ENCODE data around the gene HOXD8.

The HOXD8 gene

DNA sequence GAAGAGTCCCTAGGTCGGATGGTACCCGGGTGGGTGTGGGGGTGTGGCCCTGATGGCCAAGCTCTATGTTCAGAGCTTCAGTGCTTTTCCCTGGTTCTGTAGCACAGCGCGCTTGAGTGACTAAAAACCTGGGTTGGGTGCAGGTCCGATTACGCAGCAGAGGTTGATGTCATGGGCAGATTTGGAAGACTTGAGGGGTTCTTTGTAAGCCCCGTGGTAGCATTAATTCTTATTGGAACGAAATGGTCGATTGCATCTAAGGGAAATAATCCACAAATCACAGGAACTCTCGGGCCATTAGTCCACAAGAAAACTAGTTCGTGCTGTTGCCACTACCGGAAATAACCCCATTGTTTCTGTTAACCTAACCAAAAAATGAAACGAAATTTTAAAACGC, 9.0 kb downstream of the HOXD8 start:
- TF ChIP-seq SIN3A (IDR thresholded peaks at IDR 0.05; ENCODE audit: borderline replicate concordance, insufficient read depth, low read length) (no peak), TAF1 (IDR thresholded peaks at IDR 0.05; ENCODE audit: borderline replicate concordance, insufficient read depth, low read length) (no peak), POLR2AphosphoS5 (IDR thresholded peaks at IDR 0.05; ENCODE audit: low read depth, low read length) (no peak), FOXP2 (optimal IDR thresholded peaks at IDR 0.05; ENCODE audit: borderline replicate concordance, extremely low read depth, extremely low read length, insufficient read depth) (no peak), REST (IDR thresholded peaks at IDR 0.05; ENCODE audit: insufficient read depth in 1 of 2, low read depth in 2 of 2, low read length in 2 of 2) (no peak)

DNA sequence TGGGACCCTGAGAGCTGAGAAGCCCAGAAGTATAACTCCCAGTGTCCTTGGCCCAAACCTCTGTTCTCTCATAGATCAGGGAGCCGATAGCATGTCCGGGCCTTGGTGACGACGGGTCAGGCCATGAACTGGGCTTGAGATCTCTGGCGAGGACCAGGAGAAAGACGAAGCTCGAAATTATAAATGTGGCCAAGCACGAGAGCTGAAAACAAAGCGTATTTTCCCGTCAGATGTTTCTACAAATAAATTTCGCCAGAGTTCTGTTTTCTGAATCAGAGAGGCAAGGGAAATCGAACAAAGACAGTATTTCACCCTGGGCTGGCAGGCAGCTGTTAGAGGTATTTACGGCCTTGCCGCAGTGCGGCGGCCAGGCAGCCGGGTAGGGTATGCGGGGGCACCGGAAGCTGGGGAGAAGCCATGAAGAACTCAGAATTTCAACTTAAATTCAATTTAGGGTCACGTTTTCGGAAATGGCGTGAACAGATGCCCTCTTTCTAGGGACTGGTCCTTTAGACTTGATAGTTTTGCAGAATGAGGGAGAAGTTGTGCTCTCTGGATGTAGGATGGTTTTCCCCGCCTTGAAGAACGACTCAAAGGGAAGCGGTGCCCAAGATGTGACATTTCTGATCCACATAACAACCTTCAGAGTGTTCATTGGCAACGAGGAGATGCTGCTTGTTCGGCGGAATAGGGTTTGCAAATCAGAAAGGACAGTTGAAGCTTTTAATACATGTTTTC, 9.6 kb downstream of the HOXD8 start:
- TF ChIP-seq SIN3A (IDR thresholded peaks at IDR 0.05; ENCODE audit: borderline replicate concordance, insufficient read depth, low read length), result no peak
- TF ChIP-seq POLR2AphosphoS5 (IDR thresholded peaks at IDR 0.05; ENCODE audit: low read depth, low read length), result no peak
- no peak for TF ChIP-seq TAF1 (IDR thresholded peaks at IDR 0.05; ENCODE audit: borderline replicate concordance, insufficient read depth, low read length)
- no peak for TF ChIP-seq FOXP2 (optimal IDR thresholded peaks at IDR 0.05; ENCODE audit: borderline replicate concordance, extremely low read depth, extremely low read length, insufficient read depth)
- no peak for TF ChIP-seq REST (IDR thresholded peaks at IDR 0.05; ENCODE audit: insufficient read depth in 1 of 2, low read depth in 2 of 2, low read length in 2 of 2)

- TF ChIP-seq SIN3A (IDR thresholded peaks at IDR 0.05; ENCODE audit: borderline replicate concordance, insufficient read depth, low read length) (no peak), REST (IDR thresholded peaks at IDR 0.05; ENCODE audit: insufficient read depth in 1 of 2, low read depth in 2 of 2, low read length in 2 of 2) (no peak), POLR2AphosphoS5 (IDR thresholded peaks at IDR 0.05; ENCODE audit: low read depth, low read length) (no peak), TAF1 (IDR thresholded peaks at IDR 0.05; ENCODE audit: borderline replicate concordance, insufficient read depth, low read length) (no peak), FOXP2 (optimal IDR thresholded peaks at IDR 0.05; ENCODE audit: borderline replicate concordance, extremely low read depth, extremely low read length, insufficient read depth) (no peak)
Observed at GRCh38 chr2:176139661-176140512, 10.4 kb downstream of the HOXD8 start.

DNA sequence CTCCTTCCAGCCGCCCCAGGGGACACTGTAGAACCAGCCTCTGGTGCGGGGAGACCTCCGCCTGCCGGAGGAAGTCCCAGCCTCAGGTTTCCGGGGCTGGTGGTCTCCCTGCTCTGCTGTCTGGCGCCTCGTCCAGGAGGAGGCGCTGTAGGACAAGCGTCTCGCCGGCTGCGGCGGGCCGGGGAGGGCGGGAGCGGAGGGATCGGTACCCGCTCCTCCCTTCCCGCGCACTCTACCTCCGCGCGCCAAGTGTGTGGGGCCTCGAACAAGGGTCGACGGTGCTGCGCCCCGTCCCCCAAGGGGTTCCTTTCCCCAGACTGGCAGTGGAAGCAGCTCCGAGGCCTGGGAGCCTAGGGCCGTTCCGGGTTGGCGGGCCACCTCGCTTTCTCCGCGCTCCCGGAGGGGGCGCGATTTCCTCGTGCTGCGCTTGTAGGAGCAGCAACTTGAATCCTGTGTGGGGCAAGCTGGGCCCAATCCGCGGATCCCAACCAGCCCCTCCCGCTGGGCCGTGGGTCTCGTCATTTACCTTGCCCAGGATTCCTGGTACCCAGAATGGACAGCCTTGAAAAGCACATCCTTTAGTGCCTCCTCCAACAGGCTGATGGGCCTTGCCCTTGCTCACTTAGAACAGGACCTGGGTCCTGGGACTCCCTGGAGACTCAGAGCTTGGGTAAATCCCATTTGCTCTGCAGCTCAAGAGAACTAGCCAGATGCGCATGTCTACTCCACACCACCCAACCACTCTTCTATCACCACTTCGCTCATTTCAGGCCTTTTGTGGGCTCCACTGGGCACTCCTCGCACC, 11.2 kb downstream of the HOXD8 start:
- TF ChIP-seq POLR2AphosphoS5 (IDR thresholded peaks at IDR 0.05; ENCODE audit: low read depth, low read length), result no peak
- peak; percentile 51 for TF ChIP-seq FOXP2 (optimal IDR thresholded peaks at IDR 0.05; ENCODE audit: borderline replicate concordance, extremely low read depth, extremely low read length, insufficient read depth)

DNA sequence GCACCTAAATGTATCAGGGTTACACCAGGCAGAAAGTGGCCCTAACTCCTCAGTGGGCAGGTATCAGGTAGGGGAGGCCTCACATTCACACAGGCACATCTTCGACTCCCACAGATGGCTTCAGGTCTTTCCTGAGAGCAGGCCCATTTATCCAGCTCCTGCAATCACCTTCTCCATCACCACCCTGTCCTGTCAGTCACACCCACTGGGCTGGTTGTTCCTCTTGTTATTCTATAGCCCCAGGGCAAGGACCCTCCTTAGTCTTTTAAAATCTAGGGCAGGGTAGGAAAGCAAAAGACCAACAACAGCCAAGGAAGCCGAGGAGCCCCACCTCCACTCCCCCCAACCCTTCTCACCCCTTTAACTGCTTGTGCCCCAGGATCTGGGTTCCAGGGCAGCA, 12.8 kb downstream of the HOXD8 start:
- TF ChIP-seq REST (IDR thresholded peaks at IDR 0.05; ENCODE audit: insufficient read depth in 1 of 2, low read depth in 2 of 2, low read length in 2 of 2) (no peak), POLR2AphosphoS5 (IDR thresholded peaks at IDR 0.05; ENCODE audit: low read depth, low read length) (no peak), SIN3A (IDR thresholded peaks at IDR 0.05; ENCODE audit: borderline replicate concordance, insufficient read depth, low read length) (no peak), FOXP2 (optimal IDR thresholded peaks at IDR 0.05; ENCODE audit: borderline replicate concordance, extremely low read depth, extremely low read length, insufficient read depth) (no peak), TAF1 (IDR thresholded peaks at IDR 0.05; ENCODE audit: borderline replicate concordance, insufficient read depth, low read length) (no peak)
